NCI-H2227 treated with DMSO at 0.1 percent for 48 hours (cell line): ENCODE data around the gene PLEKHM3.

Source experiments
- DNase-seq: peaks from one replicate; lab custom pipeline; 2025; lab: John Stamatoyannopoulos, UW

Gene PLEKHM3

GRCh38 chr2:207993151-207993763, 32.1 kb downstream of the PLEKHM3 start:
- no peak for DNase-seq

- DNase-seq: no peak
Observed at GRCh38 chr2:207991944-207992343, 33.4 kb downstream of the PLEKHM3 start.

- no peak for DNase-seq
Observed at GRCh38 chr2:207990784-207991183, 34.5 kb downstream of the PLEKHM3 start.

DNA sequence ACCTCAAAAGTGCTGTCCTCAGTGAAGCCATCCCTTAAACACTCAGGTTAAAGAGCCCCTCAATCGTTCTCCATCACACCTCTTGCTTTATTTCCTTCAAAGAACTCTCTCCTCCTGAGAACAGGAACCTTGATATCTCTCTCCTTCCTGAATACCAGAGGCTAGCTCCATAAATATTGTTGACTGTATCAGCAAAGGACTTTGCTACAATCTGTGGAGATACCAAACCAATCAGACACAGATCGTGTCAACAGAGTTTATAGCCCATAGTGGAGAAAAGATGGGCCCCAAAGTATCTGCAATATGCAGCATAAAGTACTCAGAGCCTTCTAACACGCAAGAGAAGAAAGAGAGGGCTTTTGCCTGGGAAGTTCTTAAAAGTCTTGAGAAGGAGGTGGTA, 36.4 kb downstream of the PLEKHM3 start:
- DNase-seq: no peak

GRCh38 chr2:207987025-207987716, 38.2 kb downstream of the PLEKHM3 start:
- no peak for DNase-seq

DNA sequence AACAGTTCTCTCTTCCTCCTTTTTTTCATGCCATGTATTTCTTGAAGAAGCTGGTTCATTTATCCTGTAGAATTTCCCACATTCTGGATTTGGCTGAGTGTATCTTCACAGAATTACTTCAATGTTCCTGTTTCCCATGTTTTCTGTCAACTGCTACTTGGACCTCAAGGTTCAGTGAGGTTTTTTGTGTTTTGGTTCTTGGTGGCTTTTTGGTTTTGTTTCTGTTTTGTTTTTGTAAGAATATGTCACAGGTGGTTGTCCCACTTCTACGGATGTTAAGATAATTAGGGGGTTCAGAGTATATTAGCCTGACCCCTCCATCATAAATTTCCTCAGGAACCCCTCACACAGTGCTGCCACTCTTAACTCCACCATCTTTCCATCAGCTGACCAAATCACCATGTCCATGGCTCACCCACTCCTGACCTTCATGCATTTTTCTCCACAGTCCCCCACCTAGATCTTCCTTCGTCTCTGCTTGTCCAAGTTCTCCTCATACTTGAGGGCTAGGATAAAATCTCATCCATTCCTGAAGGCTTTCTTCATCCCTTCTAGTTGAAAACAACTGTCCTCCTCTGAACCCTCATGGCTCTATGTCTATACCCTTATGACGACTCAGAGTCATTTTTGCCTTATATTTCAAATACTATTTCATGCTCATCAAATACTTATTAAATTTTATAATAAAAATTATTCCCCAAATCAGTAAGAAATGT, 40.4 kb downstream of the PLEKHM3 start:
- DNase-seq: no peak

GRCh38 chr2:207983641-207984042, 41.7 kb downstream of the PLEKHM3 start:
- DNase-seq: no peak

DNA sequence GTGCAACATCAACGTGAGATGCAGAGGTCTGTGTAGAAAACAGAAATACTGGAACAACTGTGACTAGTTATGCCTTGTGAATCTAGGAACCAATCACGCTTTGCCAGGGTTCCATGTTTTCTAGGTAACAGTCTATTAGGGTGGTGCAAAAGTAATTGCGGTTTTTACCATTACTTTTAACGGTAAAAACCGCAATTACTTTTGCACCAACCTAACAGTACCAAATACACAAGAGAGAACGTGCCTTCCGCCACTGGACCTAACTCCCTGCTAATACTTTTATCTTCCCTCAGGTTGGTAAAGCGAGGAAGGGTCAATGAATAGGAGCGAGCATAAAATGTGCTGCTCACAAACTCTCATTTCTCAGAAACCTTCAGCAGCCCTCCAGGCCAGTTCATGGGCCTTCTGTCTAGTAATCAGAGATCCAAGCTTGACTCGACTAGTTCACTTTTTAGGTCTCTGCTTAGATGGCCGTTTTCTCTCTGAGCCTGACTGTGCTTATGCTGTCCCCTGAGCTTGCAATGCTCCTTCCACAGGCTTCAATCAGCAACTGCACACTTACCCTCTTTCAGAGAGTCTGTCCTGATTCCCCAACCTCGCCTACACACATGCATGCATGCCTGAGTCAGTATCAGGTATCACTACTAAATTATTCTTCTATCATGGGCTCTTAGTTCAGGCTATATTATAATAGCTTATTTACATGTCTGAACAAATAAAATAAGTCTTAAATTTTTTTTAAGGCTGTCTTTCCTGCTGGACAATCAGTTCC, 47.0 kb downstream of the PLEKHM3 start:
- DNase-seq: no peak

DNA sequence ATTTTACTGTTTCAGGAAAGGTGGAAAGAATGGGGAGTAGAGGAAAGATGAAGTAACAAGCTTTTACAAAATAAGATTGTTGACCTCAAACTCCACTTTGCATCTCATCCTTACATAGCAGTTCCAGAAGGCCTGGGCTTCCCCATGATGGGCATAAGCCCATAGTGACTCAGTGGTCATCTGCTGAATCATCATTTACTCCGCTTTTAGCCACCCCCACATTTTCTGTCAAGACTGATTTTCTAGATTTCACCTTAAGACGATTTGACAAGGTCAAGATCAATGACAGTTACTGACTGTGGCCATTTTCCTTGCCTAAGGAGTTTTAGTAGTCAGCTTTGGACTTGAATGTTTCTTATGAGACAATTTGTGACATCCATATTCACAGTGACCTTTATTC, 49.4 kb downstream of the PLEKHM3 start:
- DNase-seq: no peak

GRCh38 chr2:207974216-207974605, 51.1 kb downstream of the PLEKHM3 start:
- no peak for DNase-seq

- DNase-seq: no peak
Observed at GRCh38 chr2:207970826-207971180, 54.5 kb downstream of the PLEKHM3 start.

DNA sequence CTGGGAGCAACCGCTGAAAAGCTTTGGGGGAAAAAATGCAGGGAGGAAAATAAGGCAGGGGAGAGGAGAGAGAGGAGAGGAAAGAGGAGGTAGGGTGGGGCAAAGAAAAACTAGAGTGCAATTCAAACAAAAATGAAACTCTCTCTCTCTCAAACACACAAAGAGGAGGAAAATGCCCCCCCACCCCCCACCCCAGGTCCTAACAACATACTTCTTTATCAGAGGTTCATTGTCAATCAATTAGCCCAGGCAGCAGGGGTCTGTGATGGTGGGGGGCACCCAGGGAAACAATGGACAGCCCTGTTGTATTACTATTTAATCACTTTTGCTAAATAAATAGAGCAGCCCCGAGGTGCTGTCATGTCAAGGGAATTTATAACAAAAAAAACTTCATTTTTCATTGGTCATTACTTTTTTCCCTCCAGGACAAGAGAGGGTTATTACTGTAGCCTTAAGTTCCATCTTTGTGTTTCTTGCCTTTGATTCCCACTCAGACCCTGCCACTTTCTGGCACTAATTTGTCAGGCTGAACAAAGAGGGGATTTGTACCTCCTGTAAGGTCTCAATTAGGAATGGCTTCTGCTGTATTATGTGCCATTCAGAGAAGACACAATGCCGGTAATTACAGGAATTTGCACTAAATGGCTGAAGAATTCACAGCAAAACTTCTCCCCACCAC, 55.0 kb downstream of the PLEKHM3 start:
- DNase-seq: peak; percentile 99

DNA sequence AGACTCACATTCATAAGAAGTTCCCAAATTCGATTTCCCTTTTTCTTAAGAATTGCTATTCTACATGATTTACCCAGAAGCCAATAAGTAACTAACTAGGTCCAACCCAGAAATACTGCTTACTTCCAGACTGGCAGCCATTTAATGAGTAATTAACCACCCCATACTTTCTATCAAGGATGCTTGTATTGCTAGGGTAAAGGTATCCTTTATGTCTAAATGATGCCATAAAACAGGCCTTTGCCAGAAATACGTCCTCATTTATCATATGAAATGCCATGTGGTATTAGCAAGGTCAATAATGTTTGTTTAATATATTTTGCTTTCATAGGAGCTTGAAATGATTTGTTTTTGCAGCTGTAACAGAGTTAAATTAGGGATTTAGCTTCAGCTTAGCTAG, 56.1 kb downstream of the PLEKHM3 start:
- DNase-seq: no peak

GRCh38 chr2:207967121-207967520, 58.2 kb downstream of the PLEKHM3 start:
- DNase-seq: peak; percentile 29

- DNase-seq: peak; percentile 44
Observed at GRCh38 chr2:207960911-207961310, 64.4 kb downstream of the PLEKHM3 start.

GRCh38 chr2:207960090-207960489, 65.2 kb downstream of the PLEKHM3 start:
- no peak for DNase-seq

DNA sequence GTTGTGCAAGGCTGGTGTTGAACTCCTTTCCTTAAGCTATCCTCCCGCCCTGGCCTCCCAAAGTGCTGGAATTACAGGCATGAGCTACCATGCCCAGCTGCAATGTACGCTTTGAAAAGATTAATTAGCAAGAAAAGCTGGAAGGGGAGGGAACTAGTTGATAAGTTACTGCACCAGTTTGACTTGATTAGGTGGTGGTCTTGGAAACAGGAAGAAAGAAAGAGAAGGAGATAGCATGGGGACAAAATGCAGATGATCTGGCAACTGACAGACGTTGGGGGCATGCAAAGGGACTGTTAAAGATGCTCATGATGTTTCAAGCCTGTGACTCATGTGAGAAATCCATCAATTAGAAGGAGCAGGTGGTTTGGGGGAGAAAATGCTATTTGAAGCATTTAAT, 68.6 kb downstream of the PLEKHM3 start:
- no peak for DNase-seq

GRCh38 chr2:207955456-207955855, 69.9 kb downstream of the PLEKHM3 start:
- no peak for DNase-seq

- no peak for DNase-seq
Observed at GRCh38 chr2:207953354-207953753, 72.0 kb downstream of the PLEKHM3 start.

- no peak for DNase-seq
Observed at GRCh38 chr2:207952564-207953345, 72.6 kb downstream of the PLEKHM3 start.
